Esophagus (tissue), 2 donors: Measurements from ENCODE around the gene MKLN1. TPM values are rescaled to one million over a fixed set of nuclear protein-coding genes. Genes with fewer than 3 reads are reported as not detected.

Experiments
- H3K27ac ChIP-seq, 2 donors: one replicate each; pipeline ENCODE4 v1.5.1; 2013; ENCODE audit warnings: low read depth in 2 of 2, mild to moderate bottlenecking in 2 of 2, inconsistent platforms in 1 of 2, low read length in 1 of 2, moderate library complexity in 1 of 2
- H3K27me3 ChIP-seq, 2 donors: one replicate each; pipeline ENCODE4 v1.6.1; 2013; ENCODE audit warnings: low read length in 2 of 2, control low read depth in 1 of 2, mild to moderate bottlenecking in 1 of 2; ENCODE audit not compliant: insufficient read depth in 2 of 2, control insufficient read depth in 1 of 2
- H3K36me3 ChIP-seq, 2 donors: one replicate each; pipeline ENCODE4 v1.6.1; 2013; ENCODE audit warnings: low read length in 1 of 2; ENCODE audit not compliant: control insufficient read depth in 2 of 2, insufficient read depth in 2 of 2
- H3K4me1 ChIP-seq, 2 donors: one replicate each; pipeline ENCODE4 v1.6.1; 2013; ENCODE audit warnings: low read length in 1 of 2; ENCODE audit not compliant: control insufficient read depth in 2 of 2, insufficient read depth in 2 of 2
- H3K4me3 ChIP-seq, 2 donors: one replicate each; pipeline ENCODE4 v1.5.1; 2013; ENCODE audit warnings: low read length in 2 of 2, mild to moderate bottlenecking in 2 of 2, low read depth in 1 of 2, moderate library complexity in 1 of 2
- H3K9me3 ChIP-seq, 2 donors: one replicate each; pipeline ENCODE4 v1.6.1; 2013; ENCODE audit warnings: mild to moderate bottlenecking in 2 of 2, low read depth in 1 of 2, low read length in 1 of 2, moderate library complexity in 1 of 2; ENCODE audit not compliant: control insufficient read depth in 2 of 2, insufficient read depth in 1 of 2
- whole genome bisulfite sequencing, 2 donors: extraction: QIAGEN DNeasy Blood & Tissue Kit; methylation state at CpG; one replicate each; pipeline ENCODE4 v1.1.7; 2013; 5-methylcytosine and 5-hydroxymethylcytosine counted together
- polyA plus RNA-seq, 2 donors: library from polyadenylated mRNA; stranded (reverse); fragments of 200-250 nt; gene quantifications; one replicate each; pipeline ENCODE4 v1.2.3, GENCODE V29; 2013
- donor health status: healthy with polysubstance abuse.
- donor health status: Bipolar disorder and iron deficiency.

The MKLN1 gene
- polyA plus RNA-seq, 2 donors, result 8.4 to 9.3 TPM

DNA sequence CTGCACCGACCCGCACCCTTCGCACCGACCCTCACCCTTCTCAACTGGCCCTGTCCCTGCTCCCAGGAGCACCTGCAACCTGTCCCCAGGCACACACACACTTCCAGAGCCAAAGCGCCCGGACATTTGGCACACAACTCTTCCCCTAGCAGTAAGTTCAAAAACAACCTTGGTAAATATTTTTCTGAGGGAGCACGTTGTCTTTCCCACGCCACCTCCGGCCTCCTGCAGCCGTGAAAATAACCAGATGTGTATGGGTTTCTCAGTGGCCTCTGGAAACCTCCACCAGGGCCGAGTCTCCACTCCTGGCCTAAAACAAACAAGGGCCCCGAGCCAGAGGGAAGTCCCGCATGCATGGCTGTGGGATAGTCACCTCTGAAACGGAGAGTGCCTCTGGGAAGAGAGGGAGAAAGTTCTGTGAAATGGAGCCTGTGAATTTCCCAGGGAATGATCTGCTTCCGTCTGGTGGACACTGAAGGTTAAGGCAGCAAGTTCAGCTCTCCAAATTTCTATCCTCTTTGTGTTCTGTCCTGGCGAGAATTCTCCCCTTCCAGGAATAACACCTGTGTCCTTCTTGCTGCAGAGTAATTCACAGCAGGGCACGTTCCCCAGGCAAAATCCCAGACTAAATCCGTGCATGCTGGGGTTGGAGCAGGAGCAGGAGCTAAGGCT lies 213.0 kb downstream of the MKLN1 start:
- Histone ChIP-seq H3K27ac (peak overlapping the region in 1 of 2 donors; percentile 29), H3K27me3 (no peaks in the 10 kb centered on the region), H3K9me3 (peaks cover 0 to 2% of the 10 kb centered on the region in 2 donors), H3K4me1 (peaks cover 0 to 4% of the 10 kb centered on the region in 2 donors), H3K36me3 (no peaks in the 10 kb centered on the region), H3K4me3 (no peak overlapping the region)
- WGBS, 2 donors, result 54 to 63% methylated on average over 18 of the region's 18 CpGs

DNA sequence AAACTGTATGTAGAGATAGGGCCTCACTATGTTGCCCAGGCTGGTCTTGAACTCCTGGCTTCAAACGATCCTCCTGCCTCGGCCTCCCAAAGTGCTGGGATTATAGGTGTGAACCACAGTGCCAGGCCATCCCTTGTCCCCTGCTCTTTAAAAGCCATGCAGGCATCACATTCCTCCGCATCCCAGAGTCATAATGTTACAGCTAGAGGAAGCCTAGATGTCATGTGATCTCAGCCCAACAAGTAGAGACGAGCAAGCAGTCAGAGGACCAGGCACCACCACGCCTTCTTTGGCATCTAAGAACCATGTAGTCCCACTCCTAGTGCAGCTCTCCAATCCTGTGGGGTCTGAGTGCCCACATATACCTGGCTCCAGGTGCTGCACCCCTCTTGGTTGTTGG lies 215.6 kb downstream of the MKLN1 start:
- Histone ChIP-seq H3K27me3 (no peaks in the 10 kb centered on the region), H3K4me1 (peaks cover 0 to 3% of the 10 kb centered on the region in 2 donors), H3K4me3 (no peak overlapping the region), H3K27ac (no peak overlapping the region), H3K9me3 (peaks cover 0 to 2% of the 10 kb centered on the region in 2 donors), H3K36me3 (no peaks in the 10 kb centered on the region)
- 81% methylated on average over 5 of the region's 5 CpGs for WGBS, 2 donors

DNA sequence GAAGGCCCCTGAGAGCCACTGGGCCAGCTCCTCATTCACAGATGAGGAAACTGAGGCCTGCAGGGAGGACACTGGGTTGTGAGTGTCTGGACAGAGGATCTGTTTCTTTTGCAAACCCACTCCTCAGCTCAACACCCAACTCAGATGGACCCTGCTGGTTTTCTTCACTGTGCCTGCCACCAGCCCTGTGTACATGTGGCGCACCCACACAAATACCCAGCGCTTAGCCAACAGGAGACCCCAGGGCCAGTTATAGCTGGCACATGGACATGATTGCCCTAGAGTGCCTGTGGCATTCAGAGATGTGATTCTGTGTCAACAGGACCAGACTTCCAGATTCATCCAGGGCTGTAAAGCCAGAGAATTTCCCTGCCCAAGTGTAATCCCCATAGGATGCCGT lies 216.3 kb downstream of the MKLN1 start:
- Histone ChIP-seq H3K4me1 (no peaks in the 10 kb centered on the region), H3K4me3 (no peak overlapping the region), H3K36me3 (no peaks in the 10 kb centered on the region), H3K9me3 (no peaks in the 10 kb centered on the region), H3K27me3 (no peaks in the 10 kb centered on the region), H3K27ac (no peak overlapping the region)
- WGBS, 2 donors, result 94% methylated on average over 3 of the region's 3 CpGs

DNA sequence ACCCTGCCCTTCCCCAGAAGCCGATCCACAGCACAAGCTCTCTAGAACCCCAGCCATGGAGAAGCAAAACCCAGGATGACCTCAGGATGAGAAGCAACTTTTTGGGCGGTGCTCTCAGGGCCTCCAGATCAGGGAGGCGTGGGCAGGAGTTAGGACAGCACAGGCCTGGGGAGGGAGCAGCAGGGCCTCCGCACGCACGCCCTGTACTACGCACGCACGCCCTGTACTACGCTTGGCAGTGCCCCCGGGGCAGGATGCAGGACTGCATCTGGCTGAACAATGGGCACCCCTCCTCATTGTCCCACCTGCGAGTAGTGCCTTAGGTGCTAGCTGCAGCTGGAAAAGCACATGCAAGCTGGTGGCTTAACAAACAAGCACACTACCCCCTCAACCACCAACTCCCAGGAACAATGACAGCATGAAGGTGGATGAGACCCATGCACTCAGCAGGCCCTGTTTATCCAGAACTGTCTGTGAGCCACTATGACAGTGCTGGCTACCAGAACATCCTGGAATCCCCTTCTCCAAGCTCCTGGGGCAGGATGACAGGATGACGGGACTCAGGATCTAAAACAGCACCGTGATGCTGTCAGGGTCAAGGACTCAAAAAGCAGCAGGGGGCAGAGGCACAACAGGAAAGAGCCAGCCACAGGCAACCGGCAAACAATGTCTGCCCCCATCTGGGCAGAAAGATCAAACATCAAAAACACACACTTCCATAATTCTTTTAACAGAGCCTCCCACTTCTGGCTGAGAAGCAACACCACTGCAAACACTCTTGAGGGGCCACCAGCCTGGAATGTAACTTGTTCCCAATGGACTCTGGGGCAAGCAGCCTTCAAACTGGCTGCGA lies 217.0 kb downstream of the MKLN1 start:
- H3K4me3 ChIP-seq, result no peak overlapping the region
- 71 to 79% methylated on average over 16 of the region's 16 CpGs for WGBS, 2 donors
- H3K9me3 ChIP-seq, result no peaks in the 10 kb centered on the region
- no peak overlapping the region for H3K27ac ChIP-seq
- no peaks in the 10 kb centered on the region for H3K27me3 ChIP-seq
- no peaks in the 10 kb centered on the region for H3K4me1 ChIP-seq
- H3K36me3 ChIP-seq, result no peaks in the 10 kb centered on the region

DNA sequence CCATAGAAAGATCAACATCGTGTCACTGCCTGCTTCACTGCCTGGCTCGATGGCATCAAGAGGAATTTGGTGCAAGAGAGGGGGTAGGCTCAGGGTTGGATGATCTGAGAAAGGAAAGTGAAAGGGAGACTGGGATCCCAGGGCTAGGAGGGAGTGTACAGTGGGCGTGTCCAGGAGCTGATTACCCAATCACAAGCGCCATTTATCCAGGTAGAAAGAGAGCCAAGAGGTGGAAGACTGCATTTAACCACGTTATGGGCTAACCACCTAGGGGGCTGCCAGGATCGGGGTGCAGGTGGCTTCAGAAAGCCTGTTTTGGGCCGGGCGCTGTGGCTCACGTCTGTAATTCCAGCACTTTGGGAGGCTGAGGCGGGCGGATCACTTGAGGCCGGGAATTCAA lies 218.4 kb downstream of the MKLN1 start:
- Histone ChIP-seq H3K4me1 (no peaks in the 10 kb centered on the region), H3K4me3 (peak overlapping the region in 1 of 2 donors; percentile 0), H3K9me3 (no peaks in the 10 kb centered on the region), H3K27me3 (no peaks in the 10 kb centered on the region), H3K27ac (no peak overlapping the region), H3K36me3 (no peaks in the 10 kb centered on the region)
- WGBS, 2 donors, result 66 to 74% methylated on average over 12 of the region's 12 CpGs

Other genes with a start within 250 kb of the MKLN1 start
- gene PODXL, start 228.8 kb downstream of the MKLN1 start, polyA plus RNA-seq, result 1 to 10 TPM; 3.4 to 3.5 TPM